GM12872 (cell line): ENCODE measurements around the gene ADAMTS7.

Source experiments
- CTCF ChIP-seq: IDR thresholded peaks from 3 replicates; pipeline ENCODE4 v1.5.1; 2011; ENCODE audit warnings: low read depth, mild to moderate bottlenecking, low read length, moderate library complexity; ENCODE audit not compliant: insufficient read depth

ADAMTS7 gene

GRCh38 chr15:78726870-78727551, 84.3 kb downstream of the ADAMTS7 start:
- TF ChIP-seq CTCF: no peak

- no peak for TF ChIP-seq CTCF
Measured at GRCh38 chr15:78718837-78719236, 92.4 kb downstream of the ADAMTS7 start.

GRCh38 chr15:78717956-78718656, 93.2 kb downstream of the ADAMTS7 start:
- no peak for TF ChIP-seq CTCF

GRCh38 chr15:78716651-78717050, 94.6 kb downstream of the ADAMTS7 start:
- no peak for TF ChIP-seq CTCF

- no peak for TF ChIP-seq CTCF
Measured at GRCh38 chr15:78715930-78716329, 95.3 kb downstream of the ADAMTS7 start.

- no peak for TF ChIP-seq CTCF
Measured at GRCh38 chr15:78715434-78715833, 95.8 kb downstream of the ADAMTS7 start.

GRCh38 chr15:78714890-78715289, 96.4 kb downstream of the ADAMTS7 start:
- no peak for TF ChIP-seq CTCF
